HG02571 (cell line): ENCODE results near the gene IFNA16.
A peak's percentile ranks its signal among the peaks of the same experiment; 100 is the strongest.
"Not testable (repeated sequence)": the region's sequence is repeated elsewhere in the genome, so short reads cannot be mapped to it uniquely, and the experiment has no call there.

Experiments
- ATAC-seq: cut with Tn5 transposase; IDR thresholded peaks from one replicate; pipeline ENCODE4 v1.9.1; 2021; ENCODE audit warnings: mild to moderate bottlenecking, moderate library complexity; ENCODE audit not compliant: unreplicated experiment

IFNA16 gene

DNA sequence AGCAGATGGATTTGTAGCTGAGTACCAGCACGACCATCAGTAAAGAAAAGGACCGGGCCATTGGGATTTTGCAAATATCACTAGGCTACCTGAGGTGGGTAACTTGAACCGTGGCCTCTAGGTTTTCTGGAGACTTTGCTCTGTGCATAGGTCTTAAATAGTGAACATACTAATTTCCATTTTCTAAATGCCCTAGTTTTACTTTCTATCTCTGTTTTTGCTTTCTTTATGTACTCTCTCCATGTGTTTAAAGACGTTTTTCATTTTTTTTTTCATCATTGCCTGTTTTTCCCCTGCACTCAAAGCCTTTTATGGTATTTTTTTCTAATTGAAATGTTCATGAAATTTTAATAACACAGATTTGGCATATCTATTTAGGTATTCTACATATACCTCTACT lies 15.0 kb downstream of the IFNA16 start, which contains the start of gene IFNA7:
TSS of gene IFNA7 (minus strand) at position 101 of the 400 bp plus-strand sequence. CDS start at position 61, 40 bp downstream.
- ATAC-seq: not testable (repeated sequence)

DNA sequence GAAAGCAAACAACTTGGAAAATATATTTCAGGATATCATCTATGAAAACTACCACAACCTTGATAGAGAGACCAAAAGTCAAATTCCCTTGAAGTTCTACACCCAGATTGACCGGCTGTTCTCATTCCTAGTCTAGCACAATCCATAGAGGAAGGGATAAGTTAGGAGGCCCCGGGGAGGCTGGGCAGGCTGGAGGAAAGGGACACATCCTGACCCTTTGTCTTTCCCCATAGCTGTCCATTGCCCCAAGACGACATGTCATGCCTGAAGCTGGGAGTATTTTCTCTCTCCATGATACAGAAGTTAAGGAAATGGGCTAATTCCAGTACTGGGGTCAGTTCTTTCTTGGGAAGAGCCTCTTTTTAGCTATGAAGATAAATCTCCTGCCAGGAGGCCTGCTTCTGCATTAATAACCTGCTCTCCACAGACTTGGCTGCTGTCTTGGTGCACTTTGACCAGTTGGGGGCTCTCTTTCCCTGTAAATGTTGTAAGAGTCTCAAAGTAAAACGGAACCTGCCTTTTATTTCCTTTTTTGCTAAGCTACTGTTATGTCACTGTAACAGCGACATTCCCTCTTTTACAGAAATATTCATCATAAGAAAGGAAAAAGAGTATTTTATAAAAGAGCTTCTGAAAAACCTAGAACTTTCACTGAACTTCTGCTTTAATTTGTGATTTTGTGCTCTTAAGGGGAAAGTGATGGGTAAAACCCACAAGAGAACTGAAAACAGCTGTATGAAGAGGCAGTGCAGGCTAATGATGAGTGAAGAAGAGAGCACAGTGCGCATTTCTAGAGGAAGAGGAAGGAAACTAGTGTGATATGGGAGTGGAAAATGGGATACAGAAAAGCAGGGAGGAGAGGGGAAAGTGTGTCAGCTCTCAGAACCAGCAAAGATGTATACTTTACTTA lies 22.0 kb downstream of the IFNA16 start:
- peak; percentile 92 for ATAC-seq

DNA sequence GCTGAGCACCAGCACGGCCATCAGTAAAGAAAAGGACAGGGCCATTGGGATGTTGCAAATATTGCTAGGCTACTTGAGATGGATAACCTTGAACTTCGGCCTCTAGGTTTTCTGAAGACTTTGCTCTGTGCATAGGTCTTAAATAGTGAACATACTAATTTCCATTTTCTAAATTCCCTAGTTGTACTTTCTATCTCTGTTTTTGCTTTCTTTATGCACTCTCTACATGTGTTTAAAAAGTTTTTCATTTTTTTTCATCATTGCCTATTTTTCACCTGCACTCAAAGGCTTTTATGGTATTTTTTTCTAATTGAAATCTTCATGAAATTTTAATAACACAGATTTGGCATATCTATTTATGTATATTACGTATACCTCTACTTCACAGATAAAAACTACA lies 29.6 kb downstream of the IFNA16 start, which contains the start of gene IFNA4:
TSS of gene IFNA4 (minus strand) at position 101 of the 400 bp plus-strand sequence. CDS start at position 45, 56 bp downstream.
- not testable (repeated sequence) for ATAC-seq

DNA sequence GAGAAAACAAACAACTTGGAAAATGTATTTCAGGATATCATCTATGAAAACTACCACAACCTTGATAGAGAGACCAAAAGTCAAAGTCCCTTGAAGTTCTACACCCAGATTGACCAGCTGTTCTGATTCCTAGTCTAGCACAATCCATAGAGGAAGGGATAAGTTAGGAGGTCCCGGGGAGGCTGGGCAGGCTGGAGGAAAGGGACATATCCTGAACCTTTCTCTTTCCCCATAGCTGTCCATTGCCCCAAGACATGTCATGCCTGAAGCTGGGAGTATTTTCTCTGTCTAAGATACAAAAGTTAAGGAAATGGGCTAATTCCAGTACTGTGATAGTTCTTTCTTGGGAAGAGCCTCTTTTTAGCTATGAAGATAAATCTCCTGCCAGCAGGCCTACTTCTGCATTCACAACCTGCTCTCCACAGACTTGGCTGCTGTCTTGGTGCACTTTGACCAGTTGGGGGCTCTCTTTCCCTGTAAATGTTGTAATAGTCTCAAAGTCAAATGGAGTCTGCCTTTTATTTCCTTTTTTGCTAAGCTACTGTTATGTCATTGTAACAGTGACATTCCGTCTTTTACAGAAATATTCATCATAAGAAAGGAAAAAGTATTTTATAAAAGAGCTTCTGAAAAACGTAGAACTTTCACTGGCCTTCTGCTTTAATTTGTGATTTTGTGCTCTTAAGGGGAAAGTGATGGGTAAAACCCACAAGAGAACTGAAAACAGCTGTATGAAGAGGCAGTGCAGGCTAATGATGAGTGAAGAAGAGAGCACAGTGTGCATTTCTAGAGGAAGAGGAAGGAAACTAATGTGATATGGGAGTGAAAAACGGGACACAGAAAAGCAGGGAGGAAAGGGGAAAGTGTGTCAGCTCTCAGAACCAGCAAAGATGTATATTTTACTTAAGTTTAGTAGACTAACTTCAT lies 34.0 kb downstream of the IFNA16 start:
- ATAC-seq: peak; percentile 93

DNA sequence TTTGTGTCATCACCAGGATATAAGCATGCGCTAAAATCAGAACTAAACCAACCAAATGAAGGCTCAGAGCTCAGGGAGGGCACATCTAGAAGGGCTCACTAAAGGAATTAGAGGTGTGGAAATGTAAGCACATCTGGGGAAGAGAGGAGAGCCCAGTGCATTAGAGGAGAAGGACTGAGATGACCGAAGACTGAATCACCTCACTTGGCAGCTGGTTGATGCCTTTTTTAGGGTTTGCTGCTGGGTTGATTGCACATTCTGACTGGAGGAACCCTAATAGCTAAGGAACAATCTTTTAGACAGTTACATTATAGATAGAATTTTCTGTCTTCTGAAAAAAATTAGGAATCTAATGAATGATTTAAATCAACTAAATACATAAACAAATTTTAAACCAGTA lies 42.4 kb downstream of the IFNA16 start:
- ATAC-seq: no peak

DNA sequence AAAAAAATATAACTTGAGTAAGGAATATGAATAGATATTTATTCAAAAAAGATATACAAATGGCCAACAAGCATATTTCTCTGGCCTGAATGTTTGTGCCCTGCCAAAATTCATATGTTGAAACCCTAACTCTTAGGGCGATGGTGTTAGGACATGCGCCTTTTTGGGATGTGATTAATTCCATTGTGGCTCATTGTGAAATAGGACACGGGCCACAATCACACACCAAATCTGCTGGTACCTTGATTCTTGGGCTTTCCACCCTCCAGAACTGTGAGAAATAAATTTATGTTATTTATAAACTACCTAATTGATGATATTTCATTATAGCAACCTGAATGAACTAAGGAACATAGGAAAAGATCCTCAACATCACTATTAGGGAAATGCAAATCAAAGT lies 45.0 kb downstream of the IFNA16 start:
- ATAC-seq: no peak

DNA sequence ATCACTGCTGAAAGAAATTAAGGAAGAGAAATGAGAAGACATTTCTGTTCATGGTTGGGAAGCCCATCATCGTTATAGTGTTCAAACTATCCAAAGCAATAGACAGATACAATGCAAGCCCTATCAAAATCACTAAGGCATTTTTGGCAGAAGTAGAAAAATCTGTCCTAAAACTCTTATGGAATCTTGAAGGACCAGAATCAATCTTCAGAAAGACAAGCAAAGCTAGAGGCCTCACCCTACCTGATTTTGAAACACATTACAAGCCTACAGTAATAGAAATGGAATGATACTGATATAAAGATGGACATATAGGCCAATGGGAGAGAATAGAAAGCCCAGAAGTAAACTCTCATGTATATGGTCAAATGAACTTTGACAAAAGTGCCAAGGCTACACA lies 45.8 kb downstream of the IFNA16 start:
- no peak for ATAC-seq

DNA sequence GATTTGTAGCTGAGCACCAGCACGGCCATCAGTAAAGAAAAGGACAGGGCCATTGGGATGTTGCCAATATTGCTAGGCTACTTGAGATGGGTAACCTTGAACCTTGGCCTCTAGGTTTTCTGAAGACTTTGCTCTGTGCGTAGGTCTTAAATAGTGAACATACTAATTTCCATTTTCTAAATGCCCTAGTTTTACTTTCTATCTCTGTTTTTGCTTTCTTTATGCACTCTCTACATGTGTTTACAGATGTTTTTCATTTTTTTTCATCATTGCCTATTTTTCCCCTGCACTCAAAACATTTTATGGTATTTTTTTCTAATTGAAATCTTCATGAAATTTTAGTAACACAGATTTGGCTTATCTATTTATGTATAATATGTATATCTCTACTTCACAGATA lies 50.6 kb downstream of the IFNA16 start, which contains the start of gene IFNA21:
TSS of gene IFNA21 (minus strand) at position 101 of the 400 bp plus-strand sequence. CDS start at position 53, 48 bp downstream.
- not testable (repeated sequence) for ATAC-seq
